ENCODE data around the gene ATP1B1. TPM values are rescaled to one million over a fixed set of nuclear protein-coding genes. Genes with fewer than 3 reads are reported as not detected.

ATP1B1 gene
- total RNA-seq, 1 donor: 37.1 TPM

GRCh38 chr1:169137357-169137756 lies 30.9 kb downstream of the ATP1B1 start:
- no peak overlapping the region for H3K4me3 ChIP-seq (ENCODE audit: low read depth, low read length)
- no peak for DNase-seq (ENCODE audit: low read depth)
- TF ChIP-seq CTCF (IDR thresholded peaks at IDR 0.05; ENCODE audit: insufficient read depth, low read depth, low read length): no peak

- no peak for TF ChIP-seq CTCF (IDR thresholded peaks at IDR 0.05; ENCODE audit: insufficient read depth, low read depth, low read length)
- DNase-seq (ENCODE audit: low read depth): no peak
- no peak overlapping the region for H3K4me3 ChIP-seq (ENCODE audit: low read depth, low read length)
Measured at GRCh38 chr1:169138866-169139670, 32.6 kb downstream of the ATP1B1 start.

- DNase-seq (ENCODE audit: low read depth): no peak
- no peak for TF ChIP-seq CTCF (IDR thresholded peaks at IDR 0.05; ENCODE audit: insufficient read depth, low read depth, low read length)
- H3K4me3 ChIP-seq (ENCODE audit: low read depth, low read length): no peak overlapping the region
Measured at GRCh38 chr1:169141356-169141755, 34.9 kb downstream of the ATP1B1 start.

GRCh38 chr1:169142129-169142528 lies 35.6 kb downstream of the ATP1B1 start:
- no peak for DNase-seq (ENCODE audit: low read depth)
- no peak for TF ChIP-seq CTCF (IDR thresholded peaks at IDR 0.05; ENCODE audit: insufficient read depth, low read depth, low read length)
- no peak overlapping the region for H3K4me3 ChIP-seq (ENCODE audit: low read depth, low read length)

GRCh38 chr1:169143346-169143745 lies 36.9 kb downstream of the ATP1B1 start:
- no peak for TF ChIP-seq CTCF (IDR thresholded peaks at IDR 0.05; ENCODE audit: insufficient read depth, low read depth, low read length)
- DNase-seq (ENCODE audit: low read depth): no peak
- H3K4me3 ChIP-seq (ENCODE audit: low read depth, low read length): no peak overlapping the region

- no peak for DNase-seq (ENCODE audit: low read depth)
- no peak for TF ChIP-seq CTCF (IDR thresholded peaks at IDR 0.05; ENCODE audit: insufficient read depth, low read depth, low read length)
- H3K4me3 ChIP-seq (ENCODE audit: low read depth, low read length): no peak overlapping the region
Measured at GRCh38 chr1:169143984-169144383, 37.5 kb downstream of the ATP1B1 start.

All from fibroblast of villous mesenchyme (primary cell).